Keratinocyte (primary cell): ENCODE data around the gene TMEM204.

Experiments
- EZH2 ChIP-seq: IDR thresholded peaks from one replicate; pipeline ENCODE4 v1.6.1; 2012; ENCODE audit warnings: inconsistent platforms, mild to moderate bottlenecking, low read length, moderate library complexity
- TF ChIP-seq, protein P1 (sequence below), 3 experiments: IDR thresholded peaks in 1 of 3; conservative IDR thresholded peaks in 1 of 3; optimal IDR thresholded peaks in 1 of 3; 2 replicates in 2 of 3; 3 replicates in 1 of 3; pipeline versions ENCODE3 to v1.5.1; 2011; ENCODE audit warnings: low read length in 3 of 3, mild to moderate bottlenecking in 3 of 3, moderate library complexity in 2 of 3, control low read depth in 1 of 3, inconsistent platforms in 1 of 3; ENCODE audit not compliant: insufficient read depth in 2 of 3; ENCODE audit errors: extremely low read depth in 1 of 3

DNA sequence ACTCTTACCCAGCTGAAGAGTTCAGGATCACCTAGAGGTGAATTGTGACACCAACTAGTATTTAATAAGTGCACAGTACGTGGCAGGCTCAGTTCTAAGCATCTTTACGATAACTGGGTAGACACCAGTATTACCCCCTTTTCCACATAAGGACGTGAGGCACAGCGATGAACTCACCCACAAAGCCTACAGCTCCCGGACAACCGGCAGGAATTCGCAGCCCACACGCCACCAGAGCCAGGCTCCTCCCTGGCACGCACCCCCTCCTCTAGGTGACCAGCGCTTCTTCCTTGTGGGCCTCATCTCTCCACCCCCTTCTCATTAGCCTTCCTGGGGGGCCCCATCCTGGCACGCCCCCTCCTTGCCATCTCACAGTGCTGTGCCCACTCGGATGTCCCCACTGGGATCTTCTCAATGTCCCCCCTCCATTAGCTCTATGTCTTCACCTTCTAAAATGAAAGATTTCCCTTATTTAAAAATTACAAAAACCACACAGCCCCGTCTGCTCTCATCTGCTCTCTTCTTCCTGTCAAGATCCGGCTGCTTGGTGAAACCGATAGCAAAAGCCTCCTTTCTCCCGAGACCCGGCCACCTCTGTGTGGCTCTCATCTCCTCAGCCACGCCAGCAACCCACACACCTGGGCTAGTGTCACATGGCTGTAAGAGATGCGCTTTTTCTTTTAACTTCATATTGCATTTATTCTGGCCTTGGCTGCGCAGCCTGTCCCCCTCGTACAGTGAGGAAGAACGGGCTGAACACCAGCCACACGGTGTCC lies 57.7 kb downstream of the TMEM204 start:
- TF ChIP-seq, protein P1, sequence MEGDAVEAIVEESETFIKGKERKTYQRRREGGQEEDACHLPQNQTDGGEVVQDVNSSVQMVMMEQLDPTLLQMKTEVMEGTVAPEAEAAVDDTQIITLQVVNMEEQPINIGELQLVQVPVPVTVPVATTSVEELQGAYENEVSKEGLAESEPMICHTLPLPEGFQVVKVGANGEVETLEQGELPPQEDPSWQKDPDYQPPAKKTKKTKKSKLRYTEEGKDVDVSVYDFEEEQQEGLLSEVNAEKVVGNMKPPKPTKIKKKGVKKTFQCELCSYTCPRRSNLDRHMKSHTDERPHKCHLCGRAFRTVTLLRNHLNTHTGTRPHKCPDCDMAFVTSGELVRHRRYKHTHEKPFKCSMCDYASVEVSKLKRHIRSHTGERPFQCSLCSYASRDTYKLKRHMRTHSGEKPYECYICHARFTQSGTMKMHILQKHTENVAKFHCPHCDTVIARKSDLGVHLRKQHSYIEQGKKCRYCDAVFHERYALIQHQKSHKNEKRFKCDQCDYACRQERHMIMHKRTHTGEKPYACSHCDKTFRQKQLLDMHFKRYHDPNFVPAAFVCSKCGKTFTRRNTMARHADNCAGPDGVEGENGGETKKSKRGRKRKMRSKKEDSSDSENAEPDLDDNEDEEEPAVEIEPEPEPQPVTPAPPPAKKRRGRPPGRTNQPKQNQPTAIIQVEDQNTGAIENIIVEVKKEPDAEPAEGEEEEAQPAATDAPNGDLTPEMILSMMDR (optimal IDR thresholded peaks at IDR 0.05 in 1 of 3, IDR thresholded peaks at IDR 0.05 in 1 of 3, conservative IDR thresholded peaks at IDR 0.05 in 1 of 3; ENCODE audit: extremely low read depth in 1 of 3, insufficient read depth in 2 of 3, low read length in 3 of 3): no peak
- TF ChIP-seq EZH2: no peak
